Stimulated activated CD4-positive, alpha-beta T cell treated with anti-CD3 and anti-CD28 coated beads, TNF-alpha, amount 100 ng/mL, for 1 hour (primary cell): ENCODE results near the gene CFAP298.
"Not testable (repeated sequence)": the region's sequence is repeated elsewhere in the genome, so short reads cannot be mapped to it uniquely, and the experiment has no call there.

Experiments
- DNase-seq, 3 donors: peaks; one replicate each; pipeline ENCODE4 v3.0.0-alpha.2; 2020; ENCODE audit warnings: low read depth in 3 of 3, low spot score in 1 of 3

Gene CFAP298

GRCh38 chr21:32612075-32612998, at the start of gene CFAP298:
Gene CFAP298 (minus strand): TSS chr21:32612377. CDS start chr21:32612243, 134 bp downstream.
- DNase-seq: peak; percentile 65 to 70 (median 67)

GRCh38 chr21:32661026-32661782, 49.0 kb upstream of the CFAP298 start:
- DNase-seq: not testable (repeated sequence)

DNA sequence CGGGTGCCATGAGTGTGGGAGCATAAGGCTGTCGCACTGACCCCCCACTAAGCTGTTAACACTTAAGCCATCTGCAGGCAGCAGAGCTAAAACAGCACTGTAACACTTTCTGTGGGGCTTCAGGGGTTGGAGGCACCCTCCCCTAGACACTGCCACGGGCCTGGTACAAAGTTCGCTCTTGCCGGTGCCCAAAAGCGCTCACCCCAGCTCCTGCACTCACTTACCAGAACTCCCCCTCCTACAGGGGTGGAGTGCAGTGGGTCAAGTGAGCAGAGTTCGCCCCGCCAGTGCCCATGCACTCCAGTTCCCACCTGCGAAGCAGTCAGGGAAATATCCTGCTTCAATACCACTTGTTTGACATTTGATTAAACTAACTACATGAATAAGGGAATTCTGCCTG, 46.3 kb upstream of the CFAP298 start:
- no peak for DNase-seq

DNA sequence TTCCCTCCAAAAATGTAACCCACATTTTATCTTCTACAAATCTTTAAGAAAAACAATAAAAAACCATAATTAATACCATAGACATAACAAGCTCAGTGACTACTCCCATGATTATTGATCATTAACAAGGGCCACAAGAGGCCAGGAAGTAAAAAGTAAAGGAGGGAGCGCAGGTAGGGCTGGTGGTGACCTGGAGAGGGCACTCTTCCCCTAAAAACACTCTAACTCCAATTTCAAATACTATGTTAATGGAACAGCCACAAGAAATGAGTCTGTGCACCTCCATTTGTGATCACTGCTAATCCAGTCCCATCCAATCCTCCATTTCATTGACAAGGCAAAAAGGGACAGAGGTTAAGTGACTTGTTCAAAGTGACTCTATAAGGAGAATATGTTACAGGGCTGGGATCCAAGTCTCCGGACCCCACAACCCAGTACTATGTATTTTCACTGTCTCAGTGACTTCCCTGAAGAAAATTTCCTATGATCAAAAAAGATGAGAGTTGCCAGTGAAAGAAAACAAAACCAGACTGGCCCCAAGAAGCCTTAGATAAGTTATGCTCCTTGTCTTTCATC, 41.2 kb upstream of the CFAP298 start:
- no peak for DNase-seq

- no peak for DNase-seq
Observed at GRCh38 chr21:32648165-32648564, 36.0 kb upstream of the CFAP298 start.

DNA sequence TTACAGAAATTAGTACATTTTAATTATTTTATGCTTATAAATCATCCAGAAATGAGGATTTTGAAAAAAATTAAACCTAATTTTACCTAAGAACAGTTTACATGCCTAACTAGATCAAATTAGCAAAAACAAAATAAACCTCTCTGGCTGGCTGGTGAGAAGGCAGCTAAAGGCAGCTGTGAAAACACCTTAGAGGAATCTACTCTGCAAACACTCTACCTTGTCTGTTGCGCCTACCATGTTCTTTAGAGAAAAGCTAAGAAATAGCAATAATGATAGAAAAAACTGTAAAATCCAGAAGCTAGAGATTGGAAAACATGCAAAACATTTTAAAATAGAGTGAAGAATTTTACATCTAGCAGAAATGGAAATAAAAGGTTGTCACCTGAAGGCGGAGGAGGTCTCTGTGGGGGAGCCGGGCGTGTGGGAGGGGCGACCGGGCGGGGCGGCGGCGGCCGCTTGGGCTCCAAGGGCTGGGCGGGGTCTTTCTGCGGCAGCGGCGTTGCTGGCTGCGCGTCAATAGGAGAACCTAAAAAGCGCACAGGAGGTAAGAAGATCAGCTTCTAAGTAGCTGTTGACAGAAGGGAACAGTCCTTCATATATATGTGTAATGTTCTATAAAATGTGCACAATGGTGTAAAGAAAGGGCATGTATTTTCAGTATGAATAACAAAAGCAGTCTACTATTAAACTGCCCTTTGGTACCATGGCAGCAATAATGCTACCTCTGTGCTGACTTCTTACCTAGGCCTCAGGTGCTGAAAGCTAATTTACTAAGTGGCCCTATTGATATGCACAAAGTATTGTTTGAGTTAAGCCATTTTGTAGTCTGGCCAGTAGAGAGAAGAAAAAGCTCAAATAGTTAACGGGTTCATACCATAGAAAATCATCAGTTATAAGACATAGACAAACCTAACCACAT, 33.3 kb upstream of the CFAP298 start:
- DNase-seq: no peak

DNA sequence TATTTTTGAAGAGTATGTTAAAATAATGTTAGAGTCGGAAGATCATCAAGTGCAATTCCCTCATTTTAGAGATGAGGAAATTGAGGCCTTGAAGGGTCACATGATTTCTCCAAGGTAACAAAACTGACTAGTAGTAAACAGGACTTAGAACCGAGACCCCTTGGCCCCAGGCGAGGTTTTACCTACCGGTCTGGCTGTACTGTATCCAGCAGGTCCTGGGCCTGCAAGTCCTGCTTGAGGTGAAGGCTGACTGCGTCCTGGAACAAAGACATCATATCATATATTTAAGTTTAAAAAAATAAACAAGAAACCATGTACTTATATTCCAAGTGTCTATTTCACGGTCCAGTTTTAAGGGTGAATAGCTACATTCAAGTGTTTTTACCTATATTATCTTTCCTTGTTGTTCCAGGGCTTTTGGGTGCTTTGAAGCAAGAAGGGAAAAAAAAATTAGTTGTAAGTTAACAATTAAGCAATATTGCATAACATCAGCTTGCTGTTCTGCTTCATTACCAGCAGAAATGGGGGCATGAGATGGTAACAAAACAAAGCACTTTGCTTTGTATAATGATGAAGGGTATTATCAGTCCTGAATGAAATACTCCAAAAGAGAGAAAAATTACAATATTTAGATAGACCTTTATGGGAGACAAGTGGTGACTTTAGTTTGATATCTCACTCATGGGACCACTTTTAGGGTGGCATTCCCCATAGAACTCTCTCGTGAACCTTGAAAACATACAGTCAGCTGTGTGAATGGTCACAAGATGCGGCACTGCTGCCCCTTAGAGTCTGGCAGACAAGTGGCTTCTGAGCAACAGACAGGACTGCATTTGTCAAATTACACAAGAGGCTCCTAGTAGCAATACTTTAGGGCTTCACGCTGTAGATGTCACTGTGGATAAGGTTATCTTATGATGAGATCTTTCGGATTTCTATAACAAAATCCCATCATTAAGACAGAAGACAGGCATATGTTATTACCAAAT, 29.8 kb upstream of the CFAP298 start:
- DNase-seq: no peak

GRCh38 chr21:32626621-32627196, 14.5 kb upstream of the CFAP298 start:
- DNase-seq: no peak

DNA sequence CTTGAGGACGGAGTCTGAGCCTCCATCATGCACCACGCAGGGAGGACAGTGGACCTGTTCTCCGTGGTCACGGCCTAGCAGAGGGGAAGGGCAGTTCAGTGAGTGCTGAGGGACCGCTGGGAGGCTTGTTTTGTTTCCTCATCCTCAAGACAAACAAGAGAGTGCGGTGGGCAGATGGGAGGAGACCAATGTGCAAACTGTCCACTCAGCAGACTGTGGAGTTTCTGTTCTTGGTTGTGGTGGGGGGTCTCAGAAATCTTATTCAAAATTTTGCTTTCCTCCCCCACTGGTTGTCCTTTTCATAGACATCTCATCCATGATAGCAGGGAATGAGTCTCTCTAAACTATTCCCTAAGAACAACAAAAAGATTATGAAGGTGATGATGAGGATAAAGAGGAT, 6.0 kb upstream of the CFAP298 start:
- not testable (repeated sequence) for DNase-seq

- no peak for DNase-seq
Observed at GRCh38 chr21:32613436-32614043, 1.4 kb upstream of the CFAP298 start.

- DNase-seq: no peak
Observed at GRCh38 chr21:32612999-32613337, 791 bp upstream of the CFAP298 start.

DNA sequence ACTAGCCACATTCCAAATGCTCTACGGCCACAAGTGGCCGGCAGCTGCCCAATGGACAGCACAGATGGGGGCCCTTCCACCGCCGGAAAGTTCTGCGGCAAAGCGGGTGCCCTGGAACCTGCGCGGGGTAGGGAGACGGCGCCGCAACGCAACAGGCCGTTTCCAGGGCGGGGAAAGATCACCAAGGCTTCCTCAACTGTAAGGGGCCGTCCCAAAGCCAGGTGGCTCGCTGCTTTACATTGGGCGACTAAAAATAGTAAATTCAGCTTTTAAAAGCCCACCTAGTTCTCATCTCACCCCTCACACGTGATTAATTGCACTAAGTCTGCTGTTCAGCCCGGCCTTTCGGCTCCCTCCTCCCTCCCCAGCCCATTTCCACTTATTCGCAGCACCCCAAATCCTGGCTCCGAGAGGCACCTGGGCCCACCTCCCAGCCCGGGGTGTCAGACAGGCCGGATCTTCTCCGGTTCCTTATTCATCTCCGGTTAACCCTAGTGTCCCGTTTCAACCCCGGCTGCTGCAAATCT, 643 bp downstream of the CFAP298 start:
- peak in 1 of 3 donors; percentile 10 for DNase-seq

GRCh38 chr21:32610940-32611339, 1.2 kb downstream of the CFAP298 start:
- not testable (repeated sequence) for DNase-seq

DNA sequence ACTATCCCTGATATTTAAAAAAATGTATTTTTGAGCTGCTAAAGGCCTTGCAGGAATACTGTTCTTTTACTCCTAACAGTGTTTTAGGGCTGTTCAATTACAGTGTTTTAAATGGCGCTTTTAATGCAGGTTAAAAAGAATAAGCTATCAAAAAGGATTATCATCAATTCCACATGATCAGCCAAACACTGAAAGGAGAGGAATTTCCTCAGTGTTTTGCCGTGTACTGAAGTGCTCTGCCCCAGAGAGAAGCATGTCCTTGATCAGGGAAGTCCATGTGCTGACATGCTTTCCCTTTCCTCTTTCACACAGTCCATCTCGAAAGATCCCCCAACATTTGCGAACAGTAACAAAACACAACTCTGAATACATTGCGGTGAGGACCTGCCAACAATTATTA, 3.3 kb downstream of the CFAP298 start:
- no peak for DNase-seq

GRCh38 chr21:32605469-32605868, 6.7 kb downstream of the CFAP298 start:
- no peak for DNase-seq

GRCh38 chr21:32604464-32604863, 7.7 kb downstream of the CFAP298 start:
- DNase-seq: no peak

- no peak for DNase-seq
Observed at GRCh38 chr21:32603131-32603530, 9.0 kb downstream of the CFAP298 start.

DNA sequence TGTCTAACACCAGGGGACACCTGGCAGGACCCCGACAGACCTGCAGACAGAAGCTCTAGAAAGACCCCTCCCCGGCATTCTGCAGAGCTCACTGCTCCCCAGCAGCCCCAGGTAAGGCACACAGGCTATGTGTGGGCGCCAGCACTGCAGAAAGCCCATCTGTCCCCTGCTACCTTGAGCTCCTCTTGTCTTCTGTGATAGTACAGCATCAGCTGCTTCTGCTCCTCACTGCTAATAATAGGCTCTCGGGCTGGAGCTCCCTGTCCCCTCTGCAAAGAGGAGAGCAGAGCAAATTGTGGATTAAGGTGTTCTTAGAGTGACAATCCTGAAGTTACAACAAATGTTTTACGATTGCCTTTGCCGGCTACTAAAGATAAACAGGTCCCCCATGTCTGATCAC, 10.1 kb downstream of the CFAP298 start:
- DNase-seq: no peak

DNA sequence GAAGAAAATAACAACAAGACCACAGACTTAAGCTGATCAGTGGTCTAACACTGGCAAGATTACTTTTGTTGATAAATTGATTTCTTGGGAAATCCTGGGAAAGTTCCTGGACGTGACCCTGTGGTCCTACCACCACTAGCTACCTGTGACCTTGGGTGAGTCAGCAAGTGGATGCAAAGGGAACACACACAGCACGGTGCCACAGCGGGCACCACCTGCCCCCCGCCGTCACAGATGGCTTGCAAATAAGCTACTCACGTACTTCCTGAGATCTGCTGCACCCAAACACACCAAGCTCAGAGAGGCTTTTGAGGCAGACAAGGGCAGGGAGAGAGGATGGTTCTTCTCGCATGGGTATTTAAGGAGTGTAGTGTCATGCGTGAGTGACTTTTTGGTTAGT, 12.7 kb downstream of the CFAP298 start:
- no peak for DNase-seq
